Measurements from ENCODE around the gene HNRNPUL1. TPM values are rescaled to one million over a fixed set of nuclear protein-coding genes. Genes with fewer than 3 reads are reported as not detected.

Gene HNRNPUL1
- total RNA-seq, 5 donors from 2014 or later (not counting 1 experiment from before 2014, with no cell fraction given) = 275 to 350 (median 307) TPM

DNA sequence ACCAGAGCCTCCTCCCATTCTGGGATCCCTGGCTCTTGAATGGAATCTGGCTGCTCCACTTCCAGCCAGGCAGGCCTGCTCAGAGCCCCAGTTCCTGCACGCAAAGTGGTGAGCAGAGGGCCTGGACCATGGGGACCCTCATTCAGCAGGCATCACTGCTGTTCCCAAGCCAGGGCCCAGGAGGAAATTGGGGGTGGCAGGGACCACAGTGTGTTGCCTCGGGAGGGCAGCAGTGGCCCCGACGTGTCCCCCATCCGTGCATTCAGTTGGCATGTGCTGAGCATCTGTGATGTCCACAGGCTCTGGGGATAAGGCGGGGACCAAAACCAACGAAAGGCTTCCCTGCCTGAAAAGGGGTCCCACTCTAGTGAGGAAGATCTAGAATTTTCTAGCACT, 57.0 kb downstream of the HNRNPUL1 start:
- Mint-ChIP-seq H3K4me3 (no peak overlapping the region), H3K4me1 (peaks cover 25 to 57% (median 40%) of the 10 kb centered on the region in 3 donors), H3K36me3 (peaks cover 36% of the 10 kb centered on the region), H3K27ac (peak overlapping the region in 1 of 2 donors; percentile 16), H3K9me3 (no peaks in the 10 kb centered on the region), H3K27me3 (no peaks in the 10 kb centered on the region)
- DNase-seq (no peak), ATAC-seq (replicated peaks in 1 of 4) (no peak)
- ChIA-PET CTCF (interaction anchor here in 1 of 2 donors (0.5 kb wide), 1 partner anchor 21 kb away, joined by 6 read pairs; no protein-coding TSS in a partner anchor), POLR2A (no interaction called here)
- H3K36me3 ChIP-seq (ENCODE audit: control insufficient read depth in 2 of 2, extremely low read depth in 1 of 2, insufficient read depth in 1 of 2, low read length in 1 of 2) = peaks cover 23 to 77% of the 10 kb centered on the region in 2 donors
- H3K4me1 ChIP-seq (ENCODE audit: control insufficient read depth in 1 of 2, extremely low read depth in 1 of 2, insufficient read depth in 2 of 2, low read length in 2 of 2) = peaks cover 0 to 36% of the 10 kb centered on the region in 2 experiments
- no peak overlapping the region for H3K4me3 ChIP-seq (ENCODE audit: control insufficient read depth in 1 of 2, extremely low read depth in 1 of 2, low read length in 1 of 2)
- WGBS (ENCODE audit: insufficient coverage) = 90% methylated on average over 7 of the region's 7 CpGs
- no peak overlapping the region for H3K27ac ChIP-seq (ENCODE audit: low read length)
- no peaks in the 10 kb centered on the region for H3K27me3 ChIP-seq (replicated peaks in 1 of 2; ENCODE audit: control insufficient read depth in 2 of 2, extremely low read depth in 1 of 2, insufficient read depth in 2 of 2, low read length in 1 of 2)
- H3K9me3 ChIP-seq = no peaks in the 10 kb centered on the region

DNA sequence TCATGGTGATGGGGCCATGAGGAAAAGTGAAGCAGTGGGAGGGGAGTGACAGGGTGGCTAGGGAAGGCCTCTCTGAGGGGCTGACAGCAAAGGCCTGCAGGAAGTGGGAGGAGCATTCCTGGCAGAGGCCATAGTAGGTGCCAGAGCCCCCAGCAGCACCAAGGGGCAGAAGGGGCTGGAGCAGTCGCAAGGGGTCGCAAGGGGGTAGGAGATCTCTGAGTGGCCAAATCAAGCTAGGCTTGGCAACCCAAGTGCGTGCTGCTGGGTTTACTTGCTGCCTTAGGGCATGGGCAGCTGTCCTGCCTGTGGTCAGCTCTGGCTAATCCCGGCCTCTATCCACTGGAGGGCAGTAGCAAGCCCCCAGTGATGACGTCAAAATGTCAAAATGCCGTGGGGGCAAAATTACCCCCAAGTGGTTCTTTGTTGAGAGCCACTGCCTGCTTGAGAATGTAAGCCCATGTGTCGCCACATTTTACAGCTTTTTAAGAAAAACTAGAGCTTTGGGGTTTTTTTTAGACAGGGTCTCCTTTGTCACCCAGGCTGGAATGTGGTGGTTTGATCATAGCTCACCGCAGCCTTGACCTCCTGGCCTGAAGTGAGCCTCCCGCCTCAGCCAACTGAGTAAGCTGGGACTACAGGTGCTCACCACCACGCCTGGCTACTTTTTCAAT, 57.6 kb downstream of the HNRNPUL1 start:
- no peaks in the 10 kb centered on the region for H3K9me3 Mint-ChIP-seq
- ChIA-PET CTCF (interaction anchor here in 1 of 2 donors (0.9 kb wide), 1 partner anchor 177 kb away, joined by 3 read pairs; no protein-coding TSS in a partner anchor), POLR2A (interaction anchor here in 1 of 2 donors (0.5 kb wide), 1 partner anchor 192 kb away, joined by 4 read pairs; no protein-coding TSS in a partner anchor)
- peaks cover 31 to 57% (median 43%) of the 10 kb centered on the region in 3 donors for H3K4me1 Mint-ChIP-seq
- 93% methylated on average over 8 of the region's 10 CpGs for whole genome bisulfite sequencing (ENCODE audit: insufficient coverage)
- Histone ChIP-seq H3K27ac (ENCODE audit: low read length) (no peak overlapping the region), H3K9me3 (no peaks in the 10 kb centered on the region), H3K36me3 (ENCODE audit: control insufficient read depth in 2 of 2, extremely low read depth in 1 of 2, insufficient read depth in 1 of 2, low read length in 1 of 2) (peaks cover 18 to 73% of the 10 kb centered on the region in 2 donors), H3K4me1 (ENCODE audit: control insufficient read depth in 1 of 2, extremely low read depth in 1 of 2, insufficient read depth in 2 of 2, low read length in 2 of 2) (peaks cover under 1 to 41% of the 10 kb centered on the region in 2 experiments), H3K27me3 (replicated peaks in 1 of 2; ENCODE audit: control insufficient read depth in 2 of 2, extremely low read depth in 1 of 2, insufficient read depth in 2 of 2, low read length in 1 of 2) (no peaks in the 10 kb centered on the region), H3K4me3 (ENCODE audit: control insufficient read depth in 1 of 2, extremely low read depth in 1 of 2, low read length in 1 of 2) (no peak overlapping the region)
- peaks cover 32% of the 10 kb centered on the region for H3K36me3 Mint-ChIP-seq
- ATAC-seq (replicated peaks in 1 of 4) = no peak
- peak overlapping the region; percentile 34 to 39 for H3K27ac Mint-ChIP-seq
- no peak overlapping the region for H3K4me3 Mint-ChIP-seq
- H3K27me3 Mint-ChIP-seq = no peaks in the 10 kb centered on the region
- DNase-seq = peak in 1 of 35 experiments; percentile 37

DNA sequence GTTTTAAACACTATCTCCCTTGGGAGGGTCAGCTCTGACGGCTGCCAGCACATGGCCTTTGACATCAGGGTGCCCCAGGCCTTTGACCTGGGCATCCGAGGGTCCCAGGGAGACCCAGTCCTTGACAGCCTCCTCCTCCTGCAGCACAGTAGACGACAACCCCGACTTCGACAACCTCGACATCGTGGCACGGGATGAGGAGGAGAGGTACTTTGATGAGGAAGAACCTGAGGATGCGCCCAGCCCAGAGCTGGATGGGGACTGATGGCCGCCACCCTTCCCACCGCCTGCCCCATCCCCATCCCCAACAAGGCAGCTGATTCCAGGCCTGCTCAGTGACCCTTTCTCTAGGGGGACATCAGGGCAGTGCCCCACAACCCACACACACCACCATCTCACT, 58.3 kb downstream of the HNRNPUL1 start:
- no peaks in the 10 kb centered on the region for H3K27me3 ChIP-seq (replicated peaks in 1 of 2; ENCODE audit: control insufficient read depth in 2 of 2, extremely low read depth in 1 of 2, insufficient read depth in 2 of 2, low read length in 1 of 2)
- H3K36me3 ChIP-seq (ENCODE audit: control insufficient read depth in 2 of 2, extremely low read depth in 1 of 2, insufficient read depth in 1 of 2, low read length in 1 of 2) = peaks cover 13 to 66% of the 10 kb centered on the region in 2 donors
- Mint-ChIP-seq H3K4me1 (peaks cover 33 to 56% (median 42%) of the 10 kb centered on the region in 3 donors), H3K27me3 (no peaks in the 10 kb centered on the region), H3K27ac (peak overlapping the region; percentile 78 to 82), H3K36me3 (peaks cover 25% of the 10 kb centered on the region), H3K9me3 (no peaks in the 10 kb centered on the region), H3K4me3 (peak overlapping the region in 1 of 3 donors; percentile 18)
- DNase-seq (no peak), ATAC-seq (replicated peaks in 1 of 4) (no peak)
- 96% methylated on average over 5 of the region's 11 CpGs for WGBS (ENCODE audit: insufficient coverage)
- POLR2A ChIA-PET = interaction anchor here in 1 of 2 donors (0.5 to 0.6 kb wide), 3 partner anchors 8 to 193 kb away, joined by 4 to 6 read pairs (median 4); no protein-coding TSS in a partner anchor
- CTCF ChIA-PET = interaction anchor here in 1 of 2 donors (0.9 kb wide), 1 partner anchor 178 kb away, joined by 3 read pairs; no protein-coding TSS in a partner anchor
- no peak overlapping the region for H3K27ac ChIP-seq (ENCODE audit: low read length)
- H3K4me1 ChIP-seq (ENCODE audit: control insufficient read depth in 1 of 2, extremely low read depth in 1 of 2, insufficient read depth in 2 of 2, low read length in 2 of 2) = peaks cover 6 to 48% of the 10 kb centered on the region in 2 experiments
- no peak overlapping the region for H3K4me3 ChIP-seq (ENCODE audit: control insufficient read depth in 1 of 2, extremely low read depth in 1 of 2, low read length in 1 of 2)
- H3K9me3 ChIP-seq = no peaks in the 10 kb centered on the region

DNA sequence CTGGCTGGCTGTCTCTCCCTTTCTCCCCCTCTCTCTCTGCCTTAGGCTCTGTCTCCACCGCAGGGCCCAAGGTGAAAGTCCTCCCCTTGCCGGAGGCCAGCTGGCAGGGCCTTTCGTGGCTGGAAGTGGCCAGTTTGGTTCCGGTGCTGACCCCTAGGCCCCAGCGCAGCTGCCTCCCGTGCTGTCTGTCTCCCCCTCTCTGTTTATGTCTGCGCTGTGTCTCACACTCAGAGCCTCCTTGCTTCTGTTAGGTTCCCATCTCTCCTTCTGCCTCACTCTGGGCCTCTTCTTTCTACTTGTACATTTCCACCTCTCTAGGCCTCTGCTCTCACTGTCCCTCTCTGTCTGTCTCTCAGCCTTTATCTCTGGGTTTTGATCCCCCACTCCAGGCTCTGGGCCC, 58.9 kb downstream of the HNRNPUL1 start:
- peak overlapping the region in 1 of 3 donors; percentile 18 for H3K4me3 Mint-ChIP-seq
- POLR2A ChIA-PET = interaction anchor here (0.5 to 0.6 kb wide), 3 partner anchors 8 to 38 kb away, joined by 3 to 6 read pairs (median 4); no protein-coding TSS in a partner anchor

DNA sequence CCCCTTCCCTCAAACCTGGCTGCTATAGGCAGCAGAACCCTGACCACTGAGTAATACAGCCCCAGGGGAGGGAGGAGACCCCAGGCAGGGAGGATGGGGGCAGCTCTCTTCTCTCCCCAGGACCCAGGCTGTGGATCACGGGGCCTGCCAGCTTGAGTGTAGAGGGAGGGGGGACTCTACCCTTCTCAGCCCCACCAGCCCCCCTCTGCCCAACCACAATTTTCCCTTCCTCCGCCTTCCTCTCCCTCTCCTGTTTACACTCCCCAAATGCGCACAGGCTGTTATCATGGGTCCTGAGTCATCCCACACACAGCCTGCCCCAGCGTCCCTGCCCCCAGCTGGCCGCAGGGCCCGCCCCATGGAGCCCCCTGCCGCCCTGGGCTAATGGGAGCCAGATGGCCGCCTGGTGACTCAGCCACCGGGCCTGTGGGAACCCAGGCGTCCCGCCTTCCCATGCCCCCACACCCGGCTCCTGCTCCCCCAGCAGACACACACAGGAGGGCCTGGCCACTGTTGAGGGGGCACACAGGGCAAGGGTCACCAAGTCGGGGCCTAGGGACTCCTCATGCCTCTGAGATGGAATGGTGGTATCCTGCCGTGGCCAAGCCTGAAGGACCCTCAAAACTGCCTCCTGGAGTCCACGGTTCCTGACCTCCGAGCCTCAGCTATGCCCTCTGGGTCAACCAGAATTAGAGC, 59.4 kb downstream of the HNRNPUL1 start:
- no peaks in the 10 kb centered on the region for H3K9me3 Mint-ChIP-seq
- peaks cover 11 to 60% of the 10 kb centered on the region in 2 experiments for H3K4me1 ChIP-seq (ENCODE audit: control insufficient read depth in 1 of 2, extremely low read depth in 1 of 2, insufficient read depth in 2 of 2, low read length in 2 of 2)
- peak overlapping the region; percentile 84 to 85 for H3K27ac Mint-ChIP-seq
- peaks cover 40 to 55% (median 50%) of the 10 kb centered on the region in 3 donors for H3K4me1 Mint-ChIP-seq
- WGBS (ENCODE audit: insufficient coverage) = 69% methylated on average over 13 of the region's 16 CpGs
- peak overlapping the region; percentile 7 for H3K27ac ChIP-seq (ENCODE audit: low read length)
- peak overlapping the region in 1 of 3 donors; percentile 7 for H3K4me3 Mint-ChIP-seq
- H3K9me3 ChIP-seq = no peaks in the 10 kb centered on the region
- H3K27me3 Mint-ChIP-seq = no peaks in the 10 kb centered on the region
- DNase-seq = peak in 1 of 35 experiments; percentile 26
- H3K36me3 ChIP-seq (ENCODE audit: control insufficient read depth in 2 of 2, extremely low read depth in 1 of 2, insufficient read depth in 1 of 2, low read length in 1 of 2) = peaks cover 13 to 64% of the 10 kb centered on the region in 2 donors
- H3K4me3 ChIP-seq (ENCODE audit: control insufficient read depth in 1 of 2, extremely low read depth in 1 of 2, low read length in 1 of 2) = no peak overlapping the region
- peaks cover 16% of the 10 kb centered on the region for H3K36me3 Mint-ChIP-seq
- POLR2A ChIA-PET = interaction anchor here (0.5 kb wide), 2 partner anchors 38 to 255 kb away, joined by 3 to 4 read pairs; no protein-coding TSS in a partner anchor
- H3K27me3 ChIP-seq (replicated peaks in 1 of 2; ENCODE audit: control insufficient read depth in 2 of 2, extremely low read depth in 1 of 2, insufficient read depth in 2 of 2, low read length in 1 of 2) = no peaks in the 10 kb centered on the region
- no peak for ATAC-seq (replicated peaks in 1 of 4)
- CTCF ChIA-PET = no interaction called here

More for the DNA sequence above, 58.9 kb downstream of the HNRNPUL1 start:
- ATAC-seq (replicated peaks in 1 of 4) (no peak), DNase-seq (no peak)
- CTCF ChIA-PET = no interaction called here
- peaks cover 20% of the 10 kb centered on the region for H3K36me3 Mint-ChIP-seq
- H3K27ac ChIP-seq (ENCODE audit: low read length) = no peak overlapping the region
- no peaks in the 10 kb centered on the region for H3K9me3 Mint-ChIP-seq
- peaks cover 35 to 55% (median 45%) of the 10 kb centered on the region in 3 donors for H3K4me1 Mint-ChIP-seq
- H3K27me3 Mint-ChIP-seq = no peaks in the 10 kb centered on the region
- WGBS (ENCODE audit: insufficient coverage) = 77% methylated on average over 7 of the region's 7 CpGs
- peaks cover 9 to 54% of the 10 kb centered on the region in 2 experiments for H3K4me1 ChIP-seq (ENCODE audit: control insufficient read depth in 1 of 2, extremely low read depth in 1 of 2, insufficient read depth in 2 of 2, low read length in 2 of 2)
- peaks cover 13 to 63% of the 10 kb centered on the region in 2 donors for H3K36me3 ChIP-seq (ENCODE audit: control insufficient read depth in 2 of 2, extremely low read depth in 1 of 2, insufficient read depth in 1 of 2, low read length in 1 of 2)
- H3K27ac Mint-ChIP-seq = peak overlapping the region; percentile 78 to 82
- H3K9me3 ChIP-seq = no peaks in the 10 kb centered on the region
- H3K4me3 ChIP-seq (ENCODE audit: control insufficient read depth in 1 of 2, extremely low read depth in 1 of 2, low read length in 1 of 2) = no peak overlapping the region
- H3K27me3 ChIP-seq (replicated peaks in 1 of 2; ENCODE audit: control insufficient read depth in 2 of 2, extremely low read depth in 1 of 2, insufficient read depth in 2 of 2, low read length in 1 of 2) = no peaks in the 10 kb centered on the region

DNA sequence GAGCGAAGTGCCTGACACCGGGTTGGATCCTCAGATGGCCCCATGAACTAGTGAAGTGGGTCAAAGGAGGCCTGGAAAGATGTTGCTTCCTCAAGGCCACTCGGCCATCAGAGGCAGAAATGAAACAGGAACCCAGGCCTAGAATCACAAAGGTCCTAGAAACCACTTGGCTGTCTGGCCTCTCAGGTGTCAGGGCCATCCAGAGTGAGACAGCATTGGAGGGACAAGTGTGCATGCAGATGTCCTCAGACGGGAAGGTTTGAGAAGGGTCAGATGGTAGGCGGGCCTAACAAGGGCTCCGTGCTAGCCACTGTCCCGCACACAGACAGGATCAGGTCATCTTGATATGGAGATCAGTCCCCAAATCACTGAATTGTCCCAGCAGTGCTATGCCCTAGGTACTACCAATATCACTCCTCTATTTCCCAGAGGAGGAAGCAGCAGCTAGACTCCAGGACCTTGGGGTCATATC, 60.1 kb downstream of the HNRNPUL1 start:
- WGBS (ENCODE audit: insufficient coverage) = 85% methylated on average over 6 of the region's 7 CpGs
- Mint-ChIP-seq H3K36me3 (peaks cover 19% of the 10 kb centered on the region), H3K27me3 (no peaks in the 10 kb centered on the region), H3K4me1 (peaks cover 47 to 59% (median 57%) of the 10 kb centered on the region in 3 donors), H3K9me3 (no peaks in the 10 kb centered on the region), H3K27ac (peak overlapping the region; percentile 84 to 85), H3K4me3 (peak overlapping the region in 1 of 3 donors; percentile 47)
- H3K9me3 ChIP-seq = no peaks in the 10 kb centered on the region
- DNase-seq (no peak), ATAC-seq (replicated peaks in 1 of 4) (no peak)
- H3K4me3 ChIP-seq (ENCODE audit: control insufficient read depth in 1 of 2, extremely low read depth in 1 of 2, low read length in 1 of 2) = no peak overlapping the region
- H3K4me1 ChIP-seq (ENCODE audit: control insufficient read depth in 1 of 2, extremely low read depth in 1 of 2, insufficient read depth in 2 of 2, low read length in 2 of 2) = peaks cover 16 to 67% of the 10 kb centered on the region in 2 experiments
- peaks cover 13 to 64% of the 10 kb centered on the region in 2 donors for H3K36me3 ChIP-seq (ENCODE audit: control insufficient read depth in 2 of 2, extremely low read depth in 1 of 2, insufficient read depth in 1 of 2, low read length in 1 of 2)
- peak overlapping the region; percentile 47 for H3K27ac ChIP-seq (ENCODE audit: low read length)
- ChIA-PET POLR2A (interaction anchor here in 1 of 2 donors (0.5 kb wide), 1 partner anchor 254 kb away, joined by 4 read pairs; no protein-coding TSS in a partner anchor), CTCF (no interaction called here)
- H3K27me3 ChIP-seq (replicated peaks in 1 of 2; ENCODE audit: control insufficient read depth in 2 of 2, extremely low read depth in 1 of 2, insufficient read depth in 2 of 2, low read length in 1 of 2) = no peaks in the 10 kb centered on the region
